OCI-LY3 (cell line): ENCODE results near the gene JSRP1.

Source experiments
- H2AFZ ChIP-seq: fragments of 200-600, 300-600 bp; shearing (Covaris generic); 2 replicates; pipeline ENCODE4 v1.6.0; 2014; ENCODE audit warnings: antibody characterized with exemption, low read depth, low read length
- H3K27ac ChIP-seq: fragments of 200-600, 300-600 bp; sonication (generic); 2 replicates; pipeline ENCODE4 v1.5.1; 2014; ENCODE audit warnings: mild to moderate bottlenecking, low read length, moderate library complexity, mixed read lengths
- H3K27me3 ChIP-seq: fragments of 200-600, 300-600 bp; sonication (generic); 2 replicates; pipeline ENCODE4 v1.6.1; 2014; ENCODE audit warnings: low read depth, low read length, mixed read lengths
- H3K36me3 ChIP-seq: fragments of 200-600, 300-600 bp; sonication (generic); replicated peaks from 2 replicates; pipeline ENCODE3; 2014; ENCODE audit warnings: low read depth, low read length, mixed read lengths
- H3K4me1 ChIP-seq: fragments of 300-600, 200-600 bp; sonication (generic); 2 replicates; pipeline ENCODE4 v1.6.1; 2014; ENCODE audit warnings: low read length, mixed read lengths
- H3K4me2 ChIP-seq: fragments of 200-600, 300-600 bp; sonication (generic); 2 replicates; pipeline ENCODE4 v1.6.1; 2014; ENCODE audit warnings: low read length, mixed read lengths
- H3K4me3 ChIP-seq: fragments of 300-600, 200-600 bp; sonication (generic); 2 replicates; pipeline ENCODE4 v1.5.1; 2014; ENCODE audit warnings: antibody characterized with exemption, mild to moderate bottlenecking, low read length, moderate library complexity
- H3K79me2 ChIP-seq: fragments of 300-600, 200-600 bp; shearing (Covaris generic); 2 replicates; pipeline ENCODE4 v1.6.1; 2014; ENCODE audit warnings: mild to moderate bottlenecking, low read length, mixed read lengths
- H3K9ac ChIP-seq: fragments of 300-600, 200-600 bp; shearing (Covaris generic); 2 replicates; pipeline ENCODE4 v1.6.0; 2014; ENCODE audit warnings: mild to moderate bottlenecking, low read length, moderate library complexity
- H3K9me3 ChIP-seq: fragments of 200-600, 300-600 bp; shearing (Covaris generic); 2 replicates; pipeline ENCODE4 v1.6.1; 2014; ENCODE audit warnings: low read length, mixed read lengths; ENCODE audit not compliant: insufficient read depth
- H4K20me1 ChIP-seq: fragments of 200-600, 300-600 bp; sonication (generic); 2 replicates; pipeline ENCODE4 v1.6.1; 2016; ENCODE audit warnings: low read length, mixed read lengths; ENCODE audit not compliant: insufficient read depth
- EZH2phosphoT487 ChIP-seq: fragments of 200-600 bp; shearing (Covaris generic); IDR thresholded peaks from 2 replicates; pipeline ENCODE4 v1.6.1; 2018; ENCODE audit warnings: antibody characterized with exemption, mixed run types, low read depth
- TF ChIP-seq, protein P1 (sequence below): fragments of 200-600, 300-600 bp; sonication (generic); IDR thresholded peaks from 2 replicates; pipeline ENCODE4 v1.5.1; 2014; ENCODE audit warnings: antibody characterized with exemption, low read length, low read depth

The JSRP1 gene

DNA sequence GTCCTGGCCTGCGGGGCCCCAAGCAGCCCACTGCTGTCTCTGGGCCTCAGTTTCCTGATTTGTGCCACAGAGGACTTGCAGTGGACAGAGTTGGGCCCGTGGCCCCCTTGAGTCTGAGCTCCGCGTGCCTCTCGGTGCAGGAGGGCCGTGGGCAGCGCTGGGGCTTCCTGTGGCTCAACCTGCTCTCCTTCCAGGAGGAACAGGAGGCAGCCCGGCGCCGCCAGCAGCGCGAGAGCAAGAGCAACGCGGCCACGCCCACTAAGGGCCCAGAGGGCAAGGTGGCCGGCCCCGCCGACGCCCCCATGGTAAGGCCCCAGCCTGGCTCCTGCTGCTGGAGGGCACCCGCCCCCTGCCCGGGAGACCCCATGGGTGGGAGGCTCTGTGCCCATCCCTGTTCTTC, 46.0 kb downstream of the JSRP1 start:
- Histone ChIP-seq H3K4me1 (0 out of 2 replicates have a peak, but pooled peaks cover 3% of the 10 kb centered on the region), H3K27me3 (no peaks in the 10 kb centered on the region), H3K4me2 (no peak overlapping the region), H3K9ac (no peak overlapping the region), H3K79me2 (no peaks in the 10 kb centered on the region), H3K4me3 (no peak overlapping the region), H2AFZ (no peak overlapping the region), H3K36me3 (peaks cover 53% of the 10 kb centered on the region), H4K20me1 (0 out of 2 replicates have a peak, but pooled peaks cover 3% of the 10 kb centered on the region), H3K27ac (no peak overlapping the region), H3K9me3 (no peaks in the 10 kb centered on the region)
- no peak for TF ChIP-seq EZH2phosphoT487
- TF ChIP-seq, protein P1, sequence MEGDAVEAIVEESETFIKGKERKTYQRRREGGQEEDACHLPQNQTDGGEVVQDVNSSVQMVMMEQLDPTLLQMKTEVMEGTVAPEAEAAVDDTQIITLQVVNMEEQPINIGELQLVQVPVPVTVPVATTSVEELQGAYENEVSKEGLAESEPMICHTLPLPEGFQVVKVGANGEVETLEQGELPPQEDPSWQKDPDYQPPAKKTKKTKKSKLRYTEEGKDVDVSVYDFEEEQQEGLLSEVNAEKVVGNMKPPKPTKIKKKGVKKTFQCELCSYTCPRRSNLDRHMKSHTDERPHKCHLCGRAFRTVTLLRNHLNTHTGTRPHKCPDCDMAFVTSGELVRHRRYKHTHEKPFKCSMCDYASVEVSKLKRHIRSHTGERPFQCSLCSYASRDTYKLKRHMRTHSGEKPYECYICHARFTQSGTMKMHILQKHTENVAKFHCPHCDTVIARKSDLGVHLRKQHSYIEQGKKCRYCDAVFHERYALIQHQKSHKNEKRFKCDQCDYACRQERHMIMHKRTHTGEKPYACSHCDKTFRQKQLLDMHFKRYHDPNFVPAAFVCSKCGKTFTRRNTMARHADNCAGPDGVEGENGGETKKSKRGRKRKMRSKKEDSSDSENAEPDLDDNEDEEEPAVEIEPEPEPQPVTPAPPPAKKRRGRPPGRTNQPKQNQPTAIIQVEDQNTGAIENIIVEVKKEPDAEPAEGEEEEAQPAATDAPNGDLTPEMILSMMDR, result no peak

DNA sequence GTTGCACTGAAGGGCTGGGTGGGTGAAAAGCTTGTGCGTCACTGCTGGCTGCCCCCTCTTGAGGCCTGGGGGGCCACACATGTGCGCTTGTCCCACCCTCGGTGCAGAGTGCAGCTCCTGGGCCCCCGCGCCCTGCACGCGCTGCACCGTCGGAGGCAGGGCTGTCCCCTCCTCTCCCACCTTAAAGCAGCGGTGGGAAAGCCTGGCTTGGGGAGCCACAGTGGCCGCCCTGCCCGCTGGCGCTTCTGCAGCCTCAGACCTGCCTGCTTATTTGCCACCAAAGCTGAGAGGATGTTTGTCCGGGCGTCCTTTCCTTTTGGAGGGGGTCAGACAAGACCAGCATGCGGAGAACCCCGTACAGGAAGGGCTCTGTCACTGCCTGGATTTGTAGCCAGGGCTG, 46.8 kb downstream of the JSRP1 start:
- Histone ChIP-seq H3K4me3 (no peak overlapping the region), H3K9me3 (no peaks in the 10 kb centered on the region), H3K4me2 (no peak overlapping the region), H3K27me3 (no peaks in the 10 kb centered on the region), H3K9ac (no peak overlapping the region), H3K27ac (no peak overlapping the region), H2AFZ (no peak overlapping the region), H4K20me1 (0 out of 2 replicates have a peak, but pooled peaks cover 3% of the 10 kb centered on the region), H3K79me2 (no peaks in the 10 kb centered on the region), H3K36me3 (peaks cover 55% of the 10 kb centered on the region), H3K4me1 (no peaks in the 10 kb centered on the region)
- no peak for TF ChIP-seq EZH2phosphoT487
- TF ChIP-seq, protein P1, result no peak

DNA sequence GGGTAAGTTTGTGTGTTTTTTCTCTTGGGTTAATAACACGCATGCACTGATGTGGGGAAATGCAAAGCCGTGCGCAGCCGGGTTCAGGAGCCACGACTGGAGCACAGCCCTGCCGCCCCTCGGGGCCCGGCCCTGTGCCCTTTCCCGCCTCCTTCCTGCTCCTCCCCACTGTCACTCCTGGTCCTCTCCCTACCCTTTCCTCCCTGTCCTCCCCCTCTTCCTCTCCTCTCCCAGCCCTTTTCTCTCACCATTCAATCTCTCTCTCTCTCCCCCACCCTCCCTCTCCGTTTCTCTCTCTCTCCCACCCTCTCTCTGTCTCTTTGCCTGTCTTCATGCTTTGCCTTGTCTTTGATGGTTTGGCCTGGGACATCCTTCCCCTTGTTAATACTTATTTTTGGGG, 47.2 kb downstream of the JSRP1 start:
- no peaks in the 10 kb centered on the region for H3K9me3 ChIP-seq
- no peak overlapping the region for H3K4me2 ChIP-seq
- TF ChIP-seq EZH2phosphoT487, result no peak
- TF ChIP-seq, protein P1, result no peak
- H3K36me3 ChIP-seq, result peaks cover 56% of the 10 kb centered on the region
- no peaks in the 10 kb centered on the region for H3K27me3 ChIP-seq
- no peak overlapping the region for H3K27ac ChIP-seq
- no peaks in the 10 kb centered on the region for H3K79me2 ChIP-seq
- H2AFZ ChIP-seq, result no peak overlapping the region
- no peak overlapping the region for H3K9ac ChIP-seq
- no peaks in the 10 kb centered on the region for H3K4me1 ChIP-seq
- H4K20me1 ChIP-seq, result 0 out of 2 replicates have a peak, but pooled peaks cover 4% of the 10 kb centered on the region
- no peak overlapping the region for H3K4me3 ChIP-seq

DNA sequence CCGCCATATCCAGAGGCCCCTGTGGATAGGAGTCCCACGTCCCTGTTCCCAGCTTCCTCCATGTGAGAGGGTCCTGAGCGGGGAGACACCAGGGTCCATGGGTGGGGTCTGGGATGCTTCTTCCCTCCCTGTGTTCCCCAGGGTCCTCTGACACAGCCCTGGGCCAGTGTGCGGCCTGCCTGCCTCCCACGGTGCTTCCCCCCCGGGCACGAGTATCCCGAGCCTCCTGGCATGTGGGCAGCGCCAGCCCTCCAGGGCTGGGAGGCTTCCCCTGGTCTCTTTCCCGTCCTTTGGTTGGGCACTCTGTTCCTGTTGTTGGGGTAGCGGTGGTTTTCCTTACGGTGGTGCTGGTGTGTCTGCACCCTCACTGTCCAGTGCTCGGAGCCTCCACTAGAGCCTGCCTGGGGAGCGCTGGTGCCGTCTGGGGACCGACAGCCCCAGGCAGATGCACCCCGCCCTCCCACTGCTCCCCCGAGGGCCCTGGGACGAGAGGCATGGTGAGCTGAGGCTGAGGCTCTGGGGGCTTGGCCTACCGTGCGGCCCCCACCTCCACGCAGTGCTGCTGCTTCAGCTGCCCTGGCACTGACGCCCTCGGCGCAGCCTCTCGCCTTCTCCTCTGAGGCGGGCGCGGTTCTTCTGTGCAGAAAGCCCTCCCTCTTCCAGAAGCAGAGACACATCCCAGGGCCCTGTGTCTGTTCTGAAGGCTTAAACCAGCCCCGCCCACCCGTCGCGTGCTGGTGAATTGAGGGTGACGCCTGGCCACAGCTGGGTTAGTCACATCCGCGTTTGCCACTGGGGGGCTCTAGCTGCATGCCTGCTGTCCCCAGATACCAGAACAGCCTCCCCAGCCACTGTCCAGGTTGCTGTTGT, 48.0 kb downstream of the JSRP1 start:
- H3K4me1 ChIP-seq, result no peaks in the 10 kb centered on the region
- H3K4me2 ChIP-seq, result no peak overlapping the region
- H3K27ac ChIP-seq, result no peak overlapping the region
- TF ChIP-seq, protein P1, result peak; percentile 29; the same call in 1 of the 2 replicates
- no peak for TF ChIP-seq EZH2phosphoT487
- no peak overlapping the region for H3K4me3 ChIP-seq
- H3K79me2 ChIP-seq, result no peaks in the 10 kb centered on the region
- H3K9me3 ChIP-seq, result no peaks in the 10 kb centered on the region
- H4K20me1 ChIP-seq, result peaks cover 11% of the 10 kb centered on the region; the same call in 1 of the 2 replicates
- no peak overlapping the region for H2AFZ ChIP-seq
- H3K9ac ChIP-seq, result no peak overlapping the region
- H3K27me3 ChIP-seq, result no peaks in the 10 kb centered on the region
- peaks cover 55% of the 10 kb centered on the region for H3K36me3 ChIP-seq
